Progenitor cell of endocrine pancreas (in vitro differentiated cells): ENCODE measurements around the gene CPB2. TPM values are rescaled to one million over a fixed set of nuclear protein-coding genes. Genes with fewer than 3 reads are reported as not detected.

Source experiments
- DNase-seq: peaks from one replicate; pipeline ENCODE4 v3.0.0; 2021; ENCODE audit warnings: low spot score; ENCODE audit not compliant: unreplicated experiment
- H3K27ac Mint-ChIP-seq: 2 replicates; pipeline ENCODE4 v1.8.0; 2021; ENCODE audit warnings: mild to moderate bottlenecking, moderate library complexity, mixed read lengths
- H3K27me3 Mint-ChIP-seq: 2 replicates; pipeline ENCODE4 v1.8.0; 2021; ENCODE audit warnings: mixed read lengths
- H3K36me3 Mint-ChIP-seq: 2 replicates; pipeline ENCODE4 v1.8.0; 2022; ENCODE audit warnings: mixed read lengths; ENCODE audit not compliant: insufficient read depth
- H3K4me1 Mint-ChIP-seq: 2 replicates; pipeline ENCODE4 v1.8.0; 2021; ENCODE audit warnings: low read depth, mixed read lengths
- H3K4me3 Mint-ChIP-seq: 2 replicates; pipeline ENCODE4 v1.8.0; 2021; ENCODE audit warnings: low read depth, mild to moderate bottlenecking, moderate library complexity, mixed read lengths
- H3K9me3 Mint-ChIP-seq: 2 replicates; pipeline ENCODE4 v1.8.0; 2021; ENCODE audit warnings: low read depth, mixed read lengths
- CTCF ChIP-seq: fragments of 200-600 bp; sonication (generic); IDR thresholded peaks from one replicate; pipeline ENCODE4 v1.5.0; 2021; ENCODE audit warnings: antibody characterized with exemption, mild to moderate bottlenecking; ENCODE audit not compliant: unreplicated experiment
- total RNA-seq: library from RNA; stranded (reverse); gene quantifications from 2 replicates; pipeline ENCODE4 v1.2.1, GENCODE V29; 2021

CPB2 gene
- total RNA-seq, 1 donor from 2014 or later: not detected

- Mint-ChIP-seq H3K27me3 (no peaks in the 10 kb centered on the region), H3K36me3 (peaks cover 8% of the 10 kb centered on the region)
Measured at GRCh38 chr13:46040763-46041162, 64.1 kb downstream of the CPB2 start.

GRCh38 chr13:46039411-46040182 lies 65.2 kb downstream of the CPB2 start:
- no peak overlapping the region for H3K4me3 Mint-ChIP-seq
- DNase-seq: no peak
- H3K27ac Mint-ChIP-seq: no peak overlapping the region
- peaks cover 12% of the 10 kb centered on the region for H3K36me3 Mint-ChIP-seq
- no peaks in the 10 kb centered on the region for H3K27me3 Mint-ChIP-seq
- no peaks in the 10 kb centered on the region for H3K9me3 Mint-ChIP-seq
- H3K4me1 Mint-ChIP-seq: no peaks in the 10 kb centered on the region
- TF ChIP-seq CTCF: no peak

More at GRCh38 chr13:46040763-46041162, 64.1 kb downstream of the CPB2 start:
- Mint-ChIP-seq H3K9me3 (no peaks in the 10 kb centered on the region), H3K4me1 (peaks cover 2% of the 10 kb centered on the region), H3K4me3 (no peak overlapping the region), H3K27ac (no peak overlapping the region)
- no peak for DNase-seq
- no peak for TF ChIP-seq CTCF

GRCh38 chr13:46038296-46038695 lies 66.5 kb downstream of the CPB2 start:
- Mint-ChIP-seq H3K4me1 (no peaks in the 10 kb centered on the region), H3K27ac (peak overlapping the region; percentile 1), H3K27me3 (no peaks in the 10 kb centered on the region), H3K4me3 (no peak overlapping the region), H3K9me3 (peaks cover 8% of the 10 kb centered on the region), H3K36me3 (peaks cover 23% of the 10 kb centered on the region)
- no peak for TF ChIP-seq CTCF
- DNase-seq: no peak

- H3K4me3 Mint-ChIP-seq: no peak overlapping the region
- no peaks in the 10 kb centered on the region for H3K27me3 Mint-ChIP-seq
- no peaks in the 10 kb centered on the region for H3K4me1 Mint-ChIP-seq
- peaks cover 45% of the 10 kb centered on the region for H3K36me3 Mint-ChIP-seq
- DNase-seq: no peak
- H3K27ac Mint-ChIP-seq: no peak overlapping the region
- H3K9me3 Mint-ChIP-seq: peaks cover 27% of the 10 kb centered on the region
- no peak for TF ChIP-seq CTCF
Measured at GRCh38 chr13:46035066-46035465, 69.8 kb downstream of the CPB2 start.

GRCh38 chr13:46032341-46032740 lies 72.5 kb downstream of the CPB2 start:
- DNase-seq: no peak
- no peak for TF ChIP-seq CTCF
- no peak overlapping the region for H3K27ac Mint-ChIP-seq
- H3K36me3 Mint-ChIP-seq: peaks cover 64% of the 10 kb centered on the region
- H3K4me1 Mint-ChIP-seq: peaks cover 2% of the 10 kb centered on the region
- peaks cover 34% of the 10 kb centered on the region for H3K9me3 Mint-ChIP-seq
- no peaks in the 10 kb centered on the region for H3K27me3 Mint-ChIP-seq
- H3K4me3 Mint-ChIP-seq: no peak overlapping the region
